ENCODE data around the gene LAMC2. TPM values are rescaled to one million over a fixed set of nuclear protein-coding genes. Genes with fewer than 3 reads are reported as not detected.

The LAMC2 gene
- total and polyA plus RNA-seq, 10 of the 15 experiments (the other 5 are each of a cell fraction or from before 2014, with no cell fraction given), result 0.27 to 1.5 (median 0.92) TPM

DNA sequence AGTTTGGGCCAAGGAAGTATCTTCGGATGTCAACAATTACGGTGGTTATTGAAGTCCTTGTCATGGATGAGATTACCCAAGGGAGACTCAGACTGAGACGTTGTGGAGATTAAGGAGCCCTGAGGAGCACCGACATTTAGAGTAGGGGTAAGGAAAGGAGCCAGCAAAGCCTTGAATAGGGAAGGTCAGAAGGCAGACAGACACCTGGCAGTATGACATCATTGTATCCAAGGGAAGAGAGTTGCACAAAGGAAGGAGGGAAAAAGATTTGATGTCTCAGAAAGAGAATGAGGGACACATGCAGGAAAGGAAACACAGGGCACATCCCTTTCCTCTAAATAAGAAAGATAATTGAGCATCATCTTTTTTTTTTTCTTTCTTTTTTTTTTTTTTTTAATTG, 11.7 kb downstream of the LAMC2 start:
- ChIA-PET RAD21 (ENCODE audit: unreplicated experiment) (no interaction called here), POLR2A (no interaction called here), SMC1A (ENCODE audit: uncharacterized antibody, unreplicated experiment) (no interaction called here), CTCF (interaction anchor here (0.9 kb wide), 1 partner anchor 27 kb away, joined by 3 read pairs; no protein-coding TSS in a partner anchor)
- Histone ChIP-seq H3K27me3 (replicated peaks in 1 of 2; ENCODE audit: control insufficient read depth in 2 of 2, insufficient read depth in 2 of 2, low read length in 1 of 2) (no peaks in the 10 kb centered on the region), H3K79me2 (ENCODE audit: control insufficient read depth, insufficient read depth, low read length) (no peaks in the 10 kb centered on the region), H3K4me3 (no peak overlapping the region), H3K4me2 (ENCODE audit: control insufficient read depth, insufficient read depth) (no peak overlapping the region), H3K9me3 (replicated peaks; ENCODE audit: control insufficient read depth, insufficient read depth, low read length) (no peaks in the 10 kb centered on the region), H3K4me1 (ENCODE audit: control insufficient read depth, insufficient read depth, low read length) (peaks cover 12% of the 10 kb centered on the region), H2AFZ (ENCODE audit: control insufficient read depth, low read depth, low read length) (no peak overlapping the region), H3K9ac (ENCODE audit: control insufficient read depth, insufficient read depth, low read length) (no peak overlapping the region), H4K20me1 (ENCODE audit: control insufficient read depth, insufficient read depth) (no peaks in the 10 kb centered on the region), H3K36me3 (ENCODE audit: control insufficient read depth in 2 of 2, insufficient read depth in 2 of 2, low read length in 1 of 2) (no peaks in the 10 kb centered on the region), H3K27ac (ENCODE audit: control insufficient read depth, insufficient read depth) (no peak overlapping the region)
- in situ Hi-C loops (cut with MboI) (no loop called here), intact Hi-C loops (cut with micrococcal nuclease; ENCODE audit: unreplicated experiment) (no loop called here)
- no TSS peak for BruUV-seq (replicated peaks)
- 55% methylated on average over 4 of the region's 4 CpGs for WGBS (ENCODE audit: insufficient coverage, insufficient replicate concordance, low lambda C conversion rate, missing lambda C conversion rate)
- FAIRE-seq (no peak), ATAC-seq (no peak), DNase-seq (ENCODE audit: low read depth, low spot score) (no peak)
- no peak for TF ChIP-seq RB1 (IDR thresholded peaks at IDR 0.05; ENCODE audit: borderline replicate concordance)
- no peak for TF ChIP-seq SUZ12 (IDR thresholded peaks at IDR 0.05; ENCODE audit: unreplicated experiment)
- no peak for TF ChIP-seq CHD1 (IDR thresholded peaks at IDR 0.05; ENCODE audit: low read depth, low read length)
- no peak for TF ChIP-seq TARDBP (IDR thresholded peaks at IDR 0.05; ENCODE audit: borderline replicate concordance)
- TF ChIP-seq NFXL1 (IDR thresholded peaks at IDR 0.05; ENCODE audit: borderline replicate concordance), result no peak
- no peak for TF ChIP-seq FOS (IDR thresholded peaks at IDR 0.05; ENCODE audit: borderline replicate concordance, extremely low read depth, insufficient read length)
- no peak for TF ChIP-seq ZNF24 (IDR thresholded peaks at IDR 0.05)
- no peak for TF ChIP-seq SREBF2 (IDR thresholded peaks at IDR 0.05; ENCODE audit: low read length)
- TF ChIP-seq POLR2AphosphoS5 (IDR thresholded peaks at IDR 0.05; ENCODE audit: low read length), result no peak
- TF ChIP-seq BMI1 (IDR thresholded peaks at IDR 0.05; ENCODE audit: borderline replicate concordance), result no peak
- TF ChIP-seq ZNF687 (IDR thresholded peaks at IDR 0.05), result no peak
- TF ChIP-seq ZSCAN29 (IDR thresholded peaks at IDR 0.05), result no peak
